ENCODE data around the gene EVA1C.

Gene EVA1C

DNA sequence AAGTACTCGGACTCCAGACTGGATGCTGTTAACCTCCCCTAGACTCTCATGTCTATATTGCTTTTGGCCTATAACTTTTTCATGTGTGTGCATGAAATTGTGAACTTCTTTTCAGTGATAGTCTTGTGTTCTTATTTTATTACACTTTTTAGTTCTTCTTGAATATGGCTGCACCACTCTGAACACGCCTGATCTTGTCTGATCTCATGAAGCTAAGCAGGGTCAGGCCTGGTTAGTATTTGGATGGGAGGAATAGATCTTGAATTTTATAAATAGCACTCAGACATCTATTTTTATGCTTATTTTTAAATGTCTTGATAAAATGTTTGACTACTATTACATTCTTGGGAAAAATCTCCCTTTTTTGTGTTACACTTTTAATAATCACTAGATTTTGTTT, 150.4 kb downstream of the EVA1C start:
- DNase-seq (ENCODE audit: low read depth): no peak

All from non-pigmented ciliary epithelial cell (primary cell).